SK-MEL-5 (cell line): ENCODE results near the gene ITFG1. TPM values are rescaled to one million over a fixed set of nuclear protein-coding genes. Genes with fewer than 3 reads are reported as not detected.
"Not testable (repeated sequence)": the region's sequence is repeated elsewhere in the genome, so short reads cannot be mapped to it uniquely, and the experiment has no call there.

Experiments used
- DNase-seq: peaks from one replicate; pipeline ENCODE4 v3.0.0-alpha.2; 2016; ENCODE audit warnings: low read depth, low spot score
- in situ Hi-C: cut with HindIII; loops from 2 replicates; pipeline ENCODE4 v1.10.0; 2016; ENCODE audit warnings: low sequenced_read_pairs, high pct_unique_total_duplicates, low pct_unique_long_range_greater_than_20kb
- total RNA-seq: library from RNA; depleted of rRNA; stranded (reverse); fragments of >200 nt; shearing (Covaris generic); gene quantifications from 2 replicates; pipeline ENCODE4 v1.2.3, GENCODE V29; 2014

Gene ITFG1
- total RNA-seq, 1 experiment from 2014 or later: 110 TPM

GRCh38 chr16:47375423-47375822, 85.4 kb downstream of the ITFG1 start:
- in situ Hi-C loops: no loop called here
- DNase-seq: no peak

GRCh38 chr16:47374629-47375028, 86.2 kb downstream of the ITFG1 start:
- DNase-seq: no peak
- in situ Hi-C loops: no loop called here

GRCh38 chr16:47371271-47372014, 89.4 kb downstream of the ITFG1 start:
- DNase-seq: no peak
- in situ Hi-C loops: no loop called here

GRCh38 chr16:47370536-47370935, 90.3 kb downstream of the ITFG1 start:
- DNase-seq: no peak
- in situ Hi-C loops: no loop called here

GRCh38 chr16:47366228-47366627, 94.6 kb downstream of the ITFG1 start:
- in situ Hi-C loops: no loop called here
- no peak for DNase-seq

- in situ Hi-C loops: no loop called here
- no peak for DNase-seq
Observed at GRCh38 chr16:47363761-47364160, 97.1 kb downstream of the ITFG1 start.

- no peak for DNase-seq
- in situ Hi-C loops: no loop called here
Observed at GRCh38 chr16:47359478-47359877, 101.4 kb downstream of the ITFG1 start.

- in situ Hi-C loops: no loop called here
- no peak for DNase-seq
Observed at GRCh38 chr16:47358816-47359215, 102.0 kb downstream of the ITFG1 start.

GRCh38 chr16:47349029-47349428, 111.8 kb downstream of the ITFG1 start:
- in situ Hi-C loops: not testable (repeated sequence)

GRCh38 chr16:47347021-47347696, 113.7 kb downstream of the ITFG1 start:
- DNase-seq, in situ Hi-C loops: not testable (repeated sequence)

More at GRCh38 chr16:47349029-47349428, 111.8 kb downstream of the ITFG1 start:
- not testable (repeated sequence) for DNase-seq

GRCh38 chr16:47342055-47342454, 118.8 kb downstream of the ITFG1 start:
- no peak for DNase-seq
- in situ Hi-C loops: no loop called here

GRCh38 chr16:47330562-47330961, 130.3 kb downstream of the ITFG1 start:
- in situ Hi-C loops, DNase-seq: not testable (repeated sequence)

- in situ Hi-C loops, DNase-seq: not testable (repeated sequence)
Observed at GRCh38 chr16:47324309-47324708, 136.6 kb downstream of the ITFG1 start.

GRCh38 chr16:47323241-47323640, 137.6 kb downstream of the ITFG1 start:
- in situ Hi-C loops: no loop called here
- DNase-seq: no peak

GRCh38 chr16:47320546-47321310, 140.1 kb downstream of the ITFG1 start:
- no peak for DNase-seq
- in situ Hi-C loops: no loop called here

- in situ Hi-C loops: no loop called here
Observed at GRCh38 chr16:47317465-47318240, 143.2 kb downstream of the ITFG1 start.

GRCh38 chr16:47316442-47317015, 144.3 kb downstream of the ITFG1 start:
- no peak for DNase-seq
- in situ Hi-C loops: no loop called here

More at GRCh38 chr16:47317465-47318240, 143.2 kb downstream of the ITFG1 start:
- no peak for DNase-seq
